Right ventricle myocardium superior (tissue), 1 donor: ENCODE results near the gene GRK1. TPM values are rescaled to one million over a fixed set of nuclear protein-coding genes. Genes with fewer than 3 reads are reported as not detected.
"Not testable (repeated sequence)": the region's sequence is repeated elsewhere in the genome, so short reads cannot be mapped to it uniquely, and the experiment has no call there.

Experiments
- ATAC-seq: fragments of 200-7000 bp; cut with Tn5 transposase; one replicate; pipeline ENCODE4 v1.9.1; 2020; ENCODE audit warnings: mild to moderate bottlenecking; ENCODE audit not compliant: poor library complexity
- DNase-seq: peaks from one replicate; pipeline ENCODE4 v3.0.0-alpha.2; 2020
- intact Hi-C: fragments of 100-400 bp; cut with DNase I; formaldehyde crosslinking; loops from one replicate; pipeline ENCODE4 v1.11.2; 2022
- long read RNA-seq: library from polyadenylated mRNA; unstranded; transcript quantifications from one replicate; pipeline ENCODE4 v2.0.0, GENCODE V29; 2021
- total RNA-seq: library from RNA; stranded (reverse); fragmentation: NEBNext Ultra II Directional; extraction: Animal tissue kit (Norgen Biotek cat#: 25700); gene quantifications from one replicate; pipeline ENCODE4 v1.2.1, GENCODE V29; 2021
- donor health status: DM: no; HTN: yes; CAD: no; lungs with severe emphysema.

The GRK1 gene
- 0.13 TPM for total RNA-seq
- long read RNA-seq = 0 reads

- peak; percentile 36 for DNase-seq
- intact Hi-C loops = no loop called here
- no peak for ATAC-seq
Observed at GRCh38 chr13:113666951-113667701, at the start of gene GRK1. TSS of gene GRK1 (plus strand) at chr13:113667219. CDS start at chr13:113667387, 168 bp downstream.

GRCh38 chr13:113617961-113618360, 49.1 kb upstream of the GRK1 start:
- ATAC-seq = no peak
- intact Hi-C loops = no loop called here
- peak; percentile 9 for DNase-seq

- DNase-seq (peak; percentile 32), ATAC-seq (no peak)
- intact Hi-C loops = no loop called here
Observed at GRCh38 chr13:113618455-113618854, 48.6 kb upstream of the GRK1 start.

- ATAC-seq (no peak), DNase-seq (peak; percentile 29)
- intact Hi-C loops = no loop called here
Observed at GRCh38 chr13:113620036-113620796, 46.8 kb upstream of the GRK1 start.

- no peak for ATAC-seq
- peak; percentile 11 for DNase-seq
Observed at GRCh38 chr13:113621046-113621445, 46.0 kb upstream of the GRK1 start.

GRCh38 chr13:113621498-113621897, 45.5 kb upstream of the GRK1 start:
- DNase-seq = peak; percentile 26
- intact Hi-C loops, ATAC-seq: not testable (repeated sequence)

More at GRCh38 chr13:113621046-113621445, 46.0 kb upstream of the GRK1 start:
- intact Hi-C loops = no loop called here

- intact Hi-C loops, ATAC-seq, DNase-seq: not testable (repeated sequence)
Observed at GRCh38 chr13:113621986-113622550, 45.0 kb upstream of the GRK1 start.

GRCh38 chr13:113622791-113623490, 44.1 kb upstream of the GRK1 start:
- intact Hi-C loops = no loop called here
- no peak for ATAC-seq
- no peak for DNase-seq

- DNase-seq = no peak
- intact Hi-C loops = no loop called here
- ATAC-seq = no peak
Observed at GRCh38 chr13:113623491-113624234, 43.4 kb upstream of the GRK1 start.

- DNase-seq = no peak
- no peak for ATAC-seq
- intact Hi-C loops = no loop called here
Observed at GRCh38 chr13:113624235-113624587, 42.8 kb upstream of the GRK1 start.

GRCh38 chr13:113624640-113625304, 42.2 kb upstream of the GRK1 start:
- not testable (repeated sequence) for DNase-seq

GRCh38 chr13:113625965-113626721, 40.9 kb upstream of the GRK1 start:
- DNase-seq (no peak), ATAC-seq (no peak)
- intact Hi-C loops = no loop called here

More at GRCh38 chr13:113624640-113625304, 42.2 kb upstream of the GRK1 start:
- intact Hi-C loops, ATAC-seq: not testable (repeated sequence)

GRCh38 chr13:113627136-113627535, 39.9 kb upstream of the GRK1 start:
- ATAC-seq (no peak), DNase-seq (no peak)
- intact Hi-C loops = no loop called here

GRCh38 chr13:113628291-113629270, 38.4 kb upstream of the GRK1 start:
- intact Hi-C loops = no loop called here
- DNase-seq = no peak
- ATAC-seq = no peak

GRCh38 chr13:113629866-113630265, 37.2 kb upstream of the GRK1 start:
- intact Hi-C loops = no loop called here
- DNase-seq = no peak
- ATAC-seq = no peak

- DNase-seq = no peak
- intact Hi-C loops = no loop called here
- ATAC-seq = no peak
Observed at GRCh38 chr13:113630296-113630695, 36.7 kb upstream of the GRK1 start.
